NCI-H1092 (cell line): ENCODE data around the gene SAP30L.

ENCODE experiments used
- DNase-seq: peaks from one replicate; lab custom pipeline; 2025; lab: John Stamatoyannopoulos, UW

SAP30L gene

GRCh38 chr5:154421868-154422267 lies 23.9 kb upstream of the SAP30L start:
- no peak for DNase-seq

DNA sequence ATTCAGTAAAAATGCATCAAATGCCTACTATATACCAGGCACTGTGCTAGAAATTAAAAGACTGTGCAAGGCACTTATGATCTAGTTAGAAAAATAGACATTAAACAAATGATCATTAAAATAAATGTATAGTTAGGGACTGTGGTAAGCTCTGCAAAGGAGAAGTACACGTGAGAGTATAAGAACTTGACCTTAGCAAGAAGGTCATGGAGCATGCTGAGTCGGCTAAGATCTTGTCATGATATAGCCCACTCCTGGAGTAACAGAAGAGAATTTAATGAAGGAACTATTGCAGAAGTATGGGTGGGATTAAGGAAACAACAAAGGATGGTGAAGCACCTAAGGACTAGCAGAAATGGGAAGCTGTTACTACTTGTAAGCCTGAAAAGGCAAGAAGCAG lies 23.5 kb upstream of the SAP30L start:
- DNase-seq, result no peak

DNA sequence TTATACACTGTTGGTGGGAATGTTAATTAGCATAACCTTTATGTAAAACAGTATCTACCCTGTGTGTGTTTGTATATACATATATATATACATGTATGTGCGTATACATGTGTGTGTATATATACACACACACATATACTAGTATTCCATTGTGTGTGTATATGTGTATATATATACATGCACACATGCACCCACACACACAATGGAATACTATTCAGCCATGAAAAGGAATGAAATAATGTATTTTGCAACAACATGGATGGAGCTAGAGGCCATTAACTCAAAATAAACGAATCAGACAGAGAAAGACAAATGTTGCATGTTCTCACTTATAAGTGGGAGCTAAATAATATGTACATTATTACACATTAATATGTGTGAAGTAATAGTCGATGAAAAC lies 17.6 kb upstream of the SAP30L start:
- DNase-seq, result no peak

DNA sequence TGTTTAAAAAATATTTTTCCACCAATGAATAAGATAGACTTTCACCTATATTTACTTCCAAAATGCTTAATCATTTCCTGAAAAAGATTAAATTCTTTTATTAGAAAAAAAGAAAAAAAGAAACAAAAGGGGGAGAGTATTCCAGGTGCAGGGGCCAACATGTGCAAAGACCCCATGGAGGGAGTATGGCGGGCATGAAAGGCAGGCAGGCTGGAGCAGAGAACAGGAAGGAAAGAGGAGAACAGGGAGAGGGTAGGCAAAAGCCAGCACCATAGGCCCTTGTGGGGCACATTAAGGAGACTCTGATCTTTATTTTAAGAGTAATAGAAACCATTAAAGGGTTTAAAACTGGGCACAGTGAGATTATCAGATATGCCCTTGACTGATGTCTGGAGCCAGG lies 16.5 kb upstream of the SAP30L start:
- DNase-seq, result no peak

- DNase-seq, result no peak
These were observed 15.3 kb upstream of the SAP30L start for GRCh38 chr5:154430466-154430865.

GRCh38 chr5:154430961-154431630 lies 14.7 kb upstream of the SAP30L start:
- no peak for DNase-seq

DNA sequence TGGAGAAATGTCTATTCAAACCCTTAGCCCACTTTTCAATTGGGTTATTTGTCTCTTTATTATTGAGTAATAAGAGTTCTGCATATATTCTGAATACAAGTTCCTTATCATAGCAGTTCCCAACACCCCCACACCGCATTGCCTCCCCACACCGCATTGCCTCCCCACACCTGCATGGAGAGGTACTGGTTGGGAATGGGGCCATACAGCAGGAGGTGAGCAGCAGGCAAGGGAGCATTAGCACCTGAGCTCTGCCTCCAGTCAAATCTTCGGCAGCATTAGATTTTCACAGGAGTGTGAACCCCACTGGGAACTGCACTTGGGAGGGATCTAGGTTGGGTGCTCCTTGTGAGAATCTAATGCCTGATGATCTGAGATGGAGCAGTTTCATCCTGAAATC lies 10.6 kb upstream of the SAP30L start:
- DNase-seq, result no peak

DNA sequence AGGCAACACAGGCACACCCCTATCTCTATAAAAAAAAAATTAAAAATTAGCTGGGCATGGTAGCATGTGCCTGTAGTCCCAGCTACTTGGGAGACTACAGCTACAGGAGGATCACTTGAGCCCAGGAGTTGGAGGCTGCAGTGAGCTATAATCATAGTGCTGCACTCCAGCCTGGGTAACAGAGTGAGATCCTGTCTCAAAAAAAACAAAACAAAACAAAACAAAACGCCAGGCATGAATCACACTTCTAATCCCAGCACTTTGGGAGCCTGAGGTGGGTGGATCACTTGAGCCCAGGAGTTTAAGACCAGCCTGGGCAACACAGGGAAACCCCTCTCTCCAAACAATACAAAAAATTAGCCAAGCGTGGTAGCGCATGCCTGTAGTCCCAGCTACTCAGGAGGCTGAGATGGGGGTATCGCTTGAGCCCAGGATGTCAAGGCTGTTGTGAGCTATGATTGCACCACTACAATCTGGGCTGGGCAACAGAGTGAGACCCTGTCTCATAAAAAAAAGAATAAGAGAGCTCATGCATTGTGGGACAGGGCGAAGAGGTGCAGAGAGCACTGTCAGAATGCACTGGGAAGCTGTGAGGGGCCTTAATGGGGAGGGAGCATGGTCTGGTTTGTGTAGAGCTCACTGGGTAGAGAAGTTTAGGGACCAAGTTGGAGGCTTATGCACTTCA lies 8.4 kb upstream of the SAP30L start:
- no peak for DNase-seq

- DNase-seq, result no peak
These were observed 5.3 kb upstream of the SAP30L start for GRCh38 chr5:154440540-154440939.

- DNase-seq, result no peak
These were observed 3.0 kb upstream of the SAP30L start for GRCh38 chr5:154442801-154443200.

DNA sequence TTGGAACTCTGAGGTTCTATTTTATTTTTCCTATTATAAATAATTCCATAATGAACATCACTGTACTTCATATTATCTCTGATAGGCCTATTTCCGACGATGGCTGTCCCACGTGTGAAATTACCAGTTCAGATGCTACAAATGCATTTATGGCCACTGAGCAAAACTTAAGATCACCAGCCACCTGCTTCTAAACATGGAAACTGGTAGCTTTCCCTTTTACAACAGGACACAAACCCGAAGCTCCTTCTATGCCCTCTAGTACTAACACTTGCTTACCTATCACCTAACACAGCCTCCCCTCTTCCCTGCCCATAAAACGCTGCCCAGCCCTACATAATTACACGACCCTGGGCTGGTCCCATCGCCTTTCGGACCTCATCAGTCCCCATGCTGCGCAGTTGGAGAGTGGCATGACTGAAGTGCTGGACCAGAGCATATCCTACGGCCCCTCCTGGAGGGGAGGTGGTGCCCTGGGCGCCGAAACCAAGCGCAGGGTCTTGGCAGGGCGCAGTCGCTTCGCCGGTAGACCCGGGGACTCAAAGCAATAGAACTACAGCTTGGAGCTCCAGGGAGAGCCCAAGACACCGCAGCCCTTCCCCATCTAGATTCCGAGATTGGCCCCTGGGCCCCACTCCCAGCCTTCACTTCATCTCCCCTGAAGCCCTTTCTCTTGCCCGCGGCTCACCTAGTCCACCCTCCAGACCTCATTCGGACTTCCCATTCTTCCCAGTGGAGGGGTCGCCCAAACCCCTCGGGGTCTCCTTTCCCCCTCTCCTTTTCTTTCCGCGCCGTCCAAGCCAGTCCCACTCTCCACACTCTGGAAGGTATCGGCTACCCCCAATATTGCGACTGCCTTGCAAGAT lies 1.0 kb upstream of the SAP30L start:
- no peak for DNase-seq

DNA sequence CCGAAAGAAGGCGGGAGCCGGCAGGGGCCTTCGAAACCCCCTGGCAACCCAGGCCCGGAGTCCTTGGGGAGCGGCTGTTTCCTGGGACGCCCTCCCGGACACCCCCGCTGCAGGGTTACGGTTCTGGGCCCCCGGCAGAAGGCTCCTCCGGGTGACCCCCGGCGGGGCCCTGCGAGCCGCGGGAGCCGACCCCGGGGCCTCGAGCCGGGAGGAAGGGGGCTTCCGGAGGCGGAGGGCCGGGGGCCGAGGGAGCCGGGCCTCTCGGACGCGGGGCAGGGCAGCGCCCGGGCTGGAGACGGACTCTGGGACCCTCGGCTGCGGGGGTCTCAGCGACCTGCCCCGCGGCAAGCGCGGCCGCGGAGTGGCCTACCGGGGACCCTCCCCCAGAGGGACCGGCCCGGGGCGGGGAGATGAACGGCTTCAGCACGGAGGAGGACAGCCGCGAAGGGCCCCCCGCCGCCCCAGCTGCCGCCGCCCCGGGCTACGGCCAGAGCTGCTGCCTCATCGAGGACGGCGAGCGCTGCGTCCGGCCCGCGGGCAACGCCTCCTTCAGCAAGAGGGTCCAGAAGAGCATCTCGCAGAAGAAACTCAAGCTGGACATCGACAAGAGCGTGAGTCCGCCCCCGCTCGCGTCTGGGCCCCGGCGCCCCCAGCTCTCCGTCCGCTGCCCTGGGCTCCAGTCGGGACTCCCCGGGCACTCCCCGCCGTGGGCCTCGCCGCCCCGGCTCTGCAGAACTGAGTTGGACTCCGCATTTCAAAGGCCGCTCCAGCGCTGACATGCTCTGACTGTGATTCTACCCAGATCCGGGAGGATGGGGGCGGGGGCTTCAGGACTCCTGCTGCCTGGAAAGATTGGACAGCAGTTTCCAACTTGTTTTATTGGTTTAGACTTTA lies 645 bp downstream of the SAP30L start:
- no peak for DNase-seq

DNA sequence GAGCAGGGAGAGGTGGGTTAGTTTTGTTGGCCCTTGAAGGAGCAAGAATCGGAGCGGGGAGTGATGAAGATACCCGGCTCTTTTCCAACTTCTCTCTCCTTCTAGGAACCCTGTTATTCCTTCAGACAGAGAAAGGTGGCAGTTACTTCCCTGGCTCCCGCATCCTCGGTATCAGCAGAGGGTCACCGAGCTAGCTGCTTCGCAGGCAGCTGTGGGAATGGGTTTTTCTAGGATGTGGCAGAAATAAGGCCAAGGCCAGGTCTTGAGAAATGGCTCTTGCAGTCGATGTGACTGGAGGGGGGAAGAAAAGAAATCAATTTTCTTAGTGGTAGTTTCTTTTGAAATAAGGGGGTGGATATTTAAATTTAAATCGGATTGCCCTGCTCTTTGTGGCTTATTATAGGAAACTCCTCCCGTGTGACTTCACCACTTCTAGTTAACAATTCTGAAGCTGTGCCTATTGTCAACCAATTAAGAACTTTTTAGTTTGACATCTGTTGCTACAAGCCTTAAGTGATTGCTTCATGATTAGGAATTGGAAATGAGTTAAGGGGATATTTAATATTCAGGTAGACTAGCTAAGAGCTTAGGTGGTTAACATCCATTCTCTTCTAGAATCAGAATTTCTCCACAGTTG lies 1.4 kb downstream of the SAP30L start:
- DNase-seq, result no peak

- no peak for DNase-seq
These were observed 4.0 kb downstream of the SAP30L start for GRCh38 chr5:154449786-154450185.

GRCh38 chr5:154451957-154452356 lies 6.2 kb downstream of the SAP30L start:
- DNase-seq, result no peak

- no peak for DNase-seq
These were observed 9.8 kb downstream of the SAP30L start for GRCh38 chr5:154455585-154455984.

DNA sequence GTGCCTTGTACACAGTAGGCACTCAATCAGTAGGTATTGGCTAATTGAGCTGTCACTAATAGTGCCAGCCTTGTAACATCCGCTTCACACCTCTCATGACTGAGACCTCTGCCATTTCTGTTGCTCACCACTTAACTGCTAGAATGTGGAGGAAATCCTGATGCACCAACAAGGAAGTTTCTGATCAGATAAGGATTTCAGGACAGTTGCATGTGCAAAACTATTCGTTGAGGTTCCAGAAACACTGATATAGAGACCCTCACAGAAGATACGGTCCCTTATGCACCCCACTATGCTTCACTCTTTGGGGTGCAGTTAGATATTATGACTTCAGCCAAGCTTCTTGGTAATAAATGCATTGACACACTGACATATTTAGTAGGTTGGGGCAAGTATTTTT lies 10.7 kb downstream of the SAP30L start:
- DNase-seq, result no peak

DNA sequence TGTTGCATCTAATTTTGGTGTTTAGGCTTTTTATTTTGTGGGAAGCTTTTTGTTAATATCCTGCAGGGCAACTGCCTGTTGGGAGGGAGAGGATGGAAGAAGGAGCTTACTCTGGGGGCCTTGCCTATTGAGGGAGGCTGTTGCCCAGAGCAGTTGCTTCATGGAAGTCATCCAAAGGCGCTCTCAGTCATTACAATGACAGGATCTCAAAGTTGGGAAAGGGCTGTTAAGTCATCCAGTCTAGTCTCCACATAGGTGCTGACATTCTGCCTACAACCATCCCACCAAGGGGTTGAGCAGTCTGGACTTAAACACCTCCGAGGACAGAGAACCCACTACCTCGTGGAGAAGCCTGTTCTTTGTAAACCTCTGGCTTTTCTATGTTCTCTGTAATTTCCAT lies 13.2 kb downstream of the SAP30L start:
- DNase-seq, result no peak

GRCh38 chr5:154460172-154460571 lies 14.4 kb downstream of the SAP30L start:
- DNase-seq, result no peak

DNA sequence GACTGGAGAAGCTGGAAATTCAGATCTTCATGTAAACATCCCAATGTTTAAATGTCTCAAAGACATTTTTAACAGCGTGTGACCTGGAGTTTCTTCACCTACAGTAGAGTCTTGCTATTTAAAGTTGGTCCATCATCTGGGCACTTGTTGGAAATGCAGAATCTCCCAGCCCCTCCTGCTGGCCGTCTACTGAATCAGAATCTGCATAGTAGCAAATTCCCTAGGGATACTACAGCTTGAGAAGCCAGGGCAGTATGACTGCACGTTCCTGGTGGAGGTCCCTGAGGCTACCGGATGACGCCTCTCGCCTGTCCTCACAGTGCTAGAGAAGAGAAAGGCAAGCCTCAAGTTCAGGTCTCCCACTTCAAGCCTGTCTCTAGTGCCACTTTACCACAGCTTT lies 15.7 kb downstream of the SAP30L start:
- no peak for DNase-seq

DNA sequence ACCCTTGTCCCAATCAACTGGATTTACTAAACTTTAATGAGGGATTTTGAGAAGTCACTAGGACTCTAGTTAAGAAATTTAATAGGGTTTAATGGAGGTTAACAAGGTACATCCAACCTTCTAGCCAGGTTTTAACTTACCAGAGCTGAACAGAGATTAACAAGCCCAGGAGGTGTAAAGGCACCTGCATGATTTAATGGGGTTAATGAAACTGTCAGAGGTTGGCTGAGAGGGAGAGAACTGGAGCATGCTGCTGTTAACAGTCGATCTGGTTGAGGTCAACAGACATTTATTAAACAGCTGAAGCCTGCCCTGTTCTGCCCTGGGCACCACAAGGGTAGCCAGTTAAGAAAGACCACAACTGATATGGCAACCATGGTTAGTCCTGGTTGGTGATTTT lies 18.6 kb downstream of the SAP30L start:
- no peak for DNase-seq

DNA sequence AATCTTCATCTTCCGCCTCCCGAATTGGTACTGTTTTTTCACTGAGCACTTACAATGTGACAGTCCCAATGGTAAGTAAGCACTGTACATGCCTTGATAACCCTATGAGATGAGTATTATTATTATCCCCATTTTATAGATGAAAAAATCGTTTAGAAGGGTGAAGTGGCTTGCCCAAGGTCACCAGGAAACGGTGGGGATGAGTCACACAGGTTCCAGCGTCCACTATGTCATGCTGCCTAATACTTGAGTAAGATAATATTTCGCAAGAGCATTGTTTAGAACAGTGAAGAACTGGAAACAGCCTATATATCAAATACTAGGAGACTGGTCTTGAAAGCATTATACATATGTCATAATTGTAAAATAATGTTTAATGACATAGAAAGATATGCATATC lies 19.4 kb downstream of the SAP30L start:
- no peak for DNase-seq
